ENCODE measurements around the gene SPOUT1.
"Not testable (repeated sequence)": the region's sequence is repeated elsewhere in the genome, so short reads cannot be mapped to it uniquely, and the experiment has no call there.

SPOUT1 gene

DNA sequence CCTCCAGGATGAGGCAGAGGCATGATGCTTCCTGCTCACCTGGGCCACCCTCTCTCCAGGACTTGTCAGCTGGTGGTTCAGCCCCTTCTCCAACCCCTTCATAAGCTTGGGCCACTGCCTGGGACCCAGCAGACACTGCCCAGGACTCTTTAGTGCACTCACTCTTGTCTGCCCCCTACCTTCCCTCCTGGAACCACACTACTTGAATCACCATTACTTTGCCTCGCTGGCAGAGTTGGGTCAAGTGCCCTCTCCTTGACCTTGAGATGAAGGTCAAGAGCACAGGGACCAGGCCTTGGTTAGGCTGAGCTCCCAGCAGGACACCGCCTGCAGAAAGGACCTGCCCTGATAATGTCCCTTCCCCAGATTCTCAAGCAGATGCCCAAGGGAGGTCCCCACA lies 19.8 kb downstream of the SPOUT1 start:
- no peak for DNase-seq

DNA sequence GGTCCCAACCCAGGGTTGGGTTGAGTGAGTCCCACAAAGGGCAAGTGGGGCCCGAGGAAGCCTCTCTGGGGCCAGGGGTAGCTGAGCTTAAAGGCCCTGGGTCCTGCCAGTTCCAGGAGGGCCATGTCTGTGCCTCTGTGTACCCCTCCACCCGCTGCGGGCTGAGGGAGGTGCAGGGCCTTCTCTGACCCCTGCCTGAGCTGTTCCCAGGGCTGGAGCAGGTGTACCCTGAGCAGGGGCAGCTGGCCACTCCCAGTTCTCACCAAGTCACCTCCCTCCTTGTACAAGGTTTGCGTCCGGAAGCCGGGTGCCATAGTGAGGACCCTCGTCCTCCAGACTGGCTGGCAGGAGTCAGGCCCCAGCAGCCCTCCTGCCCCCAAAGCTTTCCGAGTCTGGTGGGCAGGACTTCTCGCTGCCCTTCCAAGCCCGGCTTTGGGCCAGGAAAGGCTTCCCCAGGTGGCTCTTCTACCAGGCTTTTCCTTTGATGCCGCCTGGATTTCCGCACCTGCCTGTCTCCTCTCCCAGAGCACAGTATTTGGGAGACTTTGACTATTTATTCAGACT lies 20.5 kb downstream of the SPOUT1 start:
- no peak for DNase-seq

DNA sequence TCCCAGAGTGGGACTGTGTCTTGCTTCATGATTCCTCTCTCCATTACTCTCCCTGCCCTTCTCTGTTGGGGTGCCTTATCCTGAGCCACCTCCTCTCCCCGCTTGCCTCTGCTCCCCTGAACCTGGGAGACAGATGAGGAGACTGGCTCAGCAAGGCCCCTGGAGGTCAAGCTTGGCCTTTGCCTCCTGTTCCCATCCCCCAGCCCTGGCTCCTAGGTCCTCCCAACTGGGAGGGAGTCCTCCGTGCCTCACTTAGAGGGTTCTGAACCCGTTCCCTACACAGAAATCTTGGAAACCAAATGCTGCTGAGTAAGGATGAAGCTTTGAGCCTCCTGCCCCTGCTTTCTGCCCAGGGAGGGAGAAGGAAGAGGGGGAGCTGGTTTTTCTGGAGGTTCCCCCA lies 21.1 kb downstream of the SPOUT1 start:
- no peak for DNase-seq

DNA sequence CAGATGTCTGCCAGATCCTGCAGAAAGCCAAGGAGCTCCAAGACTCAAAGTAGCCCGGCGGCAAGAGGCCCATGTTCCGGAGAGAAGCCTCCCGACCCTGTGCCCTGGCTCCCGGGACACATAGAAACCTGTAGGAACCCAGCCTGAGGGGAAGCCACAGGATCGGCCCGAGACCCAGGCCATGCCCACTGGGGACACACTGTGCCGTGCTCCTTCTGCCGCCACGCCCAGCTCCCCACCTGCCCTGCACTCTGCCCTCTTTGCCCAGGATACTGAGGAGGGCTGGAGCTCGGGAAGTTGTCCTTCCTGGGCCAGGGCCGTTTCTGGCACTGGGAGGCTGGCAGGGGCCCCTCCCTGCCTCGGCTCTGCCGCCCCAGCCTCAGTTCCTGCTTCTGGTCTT lies 21.8 kb downstream of the SPOUT1 start:
- no peak for DNase-seq

DNA sequence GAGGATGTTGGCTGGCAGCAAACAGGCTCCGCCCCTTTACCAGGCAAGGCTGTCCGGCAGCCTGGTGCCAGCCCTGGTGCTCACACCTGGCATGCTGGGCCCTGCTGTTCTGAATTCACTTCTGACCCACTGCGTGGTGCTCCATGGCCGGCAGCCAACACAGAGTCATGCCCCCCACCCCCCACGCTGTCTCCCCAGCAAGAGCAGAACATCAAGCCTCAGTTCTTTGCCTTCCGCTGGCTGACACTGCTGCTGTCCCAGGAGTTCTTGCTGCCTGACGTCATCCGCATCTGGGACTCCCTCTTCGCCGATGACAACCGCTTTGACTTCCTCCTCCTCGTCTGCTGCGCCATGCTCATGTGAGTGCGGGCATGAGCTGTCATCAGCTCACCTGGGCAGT lies 23.9 kb downstream of the SPOUT1 start:
- no peak for DNase-seq

DNA sequence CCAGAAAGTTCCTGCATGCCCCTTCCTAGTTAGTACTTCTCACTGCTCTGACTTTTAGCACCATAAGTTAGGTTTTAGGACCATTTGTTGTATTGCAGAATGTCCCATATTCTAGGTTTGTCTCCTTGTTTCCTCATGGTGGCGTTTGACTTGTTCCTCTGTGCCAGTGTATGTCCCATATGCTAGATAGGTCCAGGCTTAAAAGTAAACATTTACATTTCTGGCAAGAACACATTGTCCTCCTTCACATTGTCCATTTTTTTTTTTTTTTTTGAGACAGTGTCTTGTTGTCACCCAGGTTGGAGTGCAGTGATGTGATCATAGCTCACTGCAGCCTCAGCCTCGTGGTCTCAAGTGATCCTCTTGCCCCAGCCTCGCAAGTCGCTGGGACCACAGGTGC lies 27.1 kb downstream of the SPOUT1 start:
- no peak for DNase-seq

DNA sequence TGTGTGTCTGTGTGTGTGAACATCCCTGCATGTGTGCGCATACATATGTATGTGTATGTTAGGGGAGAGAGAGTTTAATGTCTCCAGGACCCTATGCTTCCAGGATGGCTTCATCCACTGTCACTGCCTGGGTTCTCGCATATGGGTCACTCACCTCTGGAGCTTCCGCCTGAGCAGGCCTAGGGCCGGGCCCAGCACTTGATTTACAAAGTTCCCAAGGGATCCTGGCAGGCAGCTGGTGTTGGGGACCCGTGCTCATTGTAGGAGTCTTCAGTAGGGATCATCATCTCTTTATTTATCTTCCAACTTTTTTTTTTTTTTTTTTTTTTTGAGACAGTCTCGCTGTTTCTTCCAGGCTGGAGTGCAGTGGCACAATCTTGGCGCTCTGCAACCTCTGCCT lies 29.5 kb downstream of the SPOUT1 start:
- no peak for DNase-seq

DNA sequence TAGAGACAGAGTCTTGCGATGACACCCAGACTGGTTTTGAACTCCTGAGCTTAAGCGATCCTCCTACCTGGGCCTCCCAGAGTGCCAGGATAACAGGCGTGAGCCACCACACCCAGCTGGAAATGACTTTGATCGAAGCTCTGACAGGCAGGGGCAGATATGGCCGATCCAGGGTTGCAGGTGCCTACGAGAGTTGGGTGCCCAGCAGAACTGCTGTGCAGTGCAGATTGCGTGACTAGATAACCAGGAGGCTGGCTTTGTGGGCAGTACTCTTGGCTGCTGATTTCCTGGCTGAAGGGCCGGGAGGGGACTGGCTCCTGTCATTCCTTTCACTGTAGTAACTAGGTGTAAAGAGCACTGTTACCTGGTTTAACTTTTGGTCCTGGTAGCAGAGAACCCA lies 30.7 kb downstream of the SPOUT1 start:
- no peak for DNase-seq

DNA sequence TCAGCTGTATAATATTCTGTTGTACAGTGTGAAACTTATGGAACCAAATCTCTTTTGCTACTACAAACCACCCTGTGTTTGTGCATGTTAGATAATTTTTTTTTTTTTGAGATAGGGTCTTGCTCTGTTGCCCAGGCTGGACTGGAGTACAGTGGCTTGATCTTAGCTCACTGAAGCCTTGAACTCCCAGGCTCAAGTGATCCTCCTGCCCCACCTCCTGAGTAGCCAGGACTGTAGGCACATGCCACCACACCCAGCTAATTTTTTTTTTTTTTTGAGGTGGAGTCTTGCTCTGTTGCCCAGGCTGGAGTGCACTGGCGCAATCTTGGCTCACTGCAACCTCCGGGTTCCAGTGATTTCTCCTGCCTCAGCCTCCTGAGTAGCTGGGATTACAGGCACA lies 34.6 kb downstream of the SPOUT1 start:
- not testable (repeated sequence) for DNase-seq

DNA sequence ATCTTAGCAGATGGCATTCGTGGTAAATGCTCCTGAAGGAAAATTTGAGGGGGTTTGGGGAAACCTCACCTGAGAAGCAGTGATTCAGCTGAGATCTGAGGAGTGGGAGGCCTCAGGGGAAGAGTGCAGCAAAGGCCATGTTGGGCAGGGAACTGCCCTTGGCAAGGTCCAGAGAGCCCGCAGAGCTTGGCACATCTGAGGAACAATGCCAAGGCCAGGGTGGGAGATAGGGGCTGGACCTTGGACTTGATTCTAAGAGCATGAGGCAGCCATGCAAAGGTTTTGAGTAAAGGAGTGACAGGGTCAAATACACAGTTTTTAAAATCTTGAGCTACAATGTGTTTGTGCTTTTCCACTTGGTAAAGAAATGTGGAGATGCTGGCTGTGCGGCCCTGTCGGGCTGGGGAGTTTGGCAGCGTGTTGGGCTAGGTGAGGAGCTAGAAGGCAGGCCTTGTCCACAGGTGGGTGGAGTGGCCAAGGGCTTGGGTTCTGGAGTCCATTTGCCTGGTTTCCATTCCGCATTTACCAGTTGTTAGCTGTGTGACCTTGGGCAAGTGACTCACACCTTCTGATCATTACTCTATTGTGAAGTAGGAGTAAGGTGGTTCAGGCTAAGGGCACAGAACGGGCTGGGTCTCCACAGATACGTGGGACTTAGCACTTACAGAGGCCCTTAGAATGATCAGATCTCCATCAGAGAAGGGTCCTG lies 36.5 kb downstream of the SPOUT1 start:
- no peak for DNase-seq

DNA sequence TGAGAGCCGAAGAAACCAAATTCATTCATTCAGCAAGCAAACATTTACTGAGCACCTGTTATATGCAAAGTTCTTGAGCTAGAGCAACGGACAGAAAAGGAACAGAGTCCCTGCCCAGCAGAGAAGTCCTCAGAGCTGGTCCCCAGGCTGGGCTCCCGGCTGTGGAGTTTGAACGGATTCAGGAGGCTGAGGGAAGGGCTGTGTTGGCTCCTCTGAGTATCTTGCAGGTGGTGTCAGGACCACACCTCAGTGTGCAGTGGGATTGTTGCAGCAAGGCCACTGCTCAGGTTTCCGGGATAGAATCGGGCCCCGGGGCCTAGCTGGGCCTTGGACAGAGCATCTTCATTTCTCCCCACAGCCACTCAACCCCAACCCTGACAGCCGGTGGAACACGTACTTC lies 37.5 kb downstream of the SPOUT1 start:
- no peak for DNase-seq

DNA sequence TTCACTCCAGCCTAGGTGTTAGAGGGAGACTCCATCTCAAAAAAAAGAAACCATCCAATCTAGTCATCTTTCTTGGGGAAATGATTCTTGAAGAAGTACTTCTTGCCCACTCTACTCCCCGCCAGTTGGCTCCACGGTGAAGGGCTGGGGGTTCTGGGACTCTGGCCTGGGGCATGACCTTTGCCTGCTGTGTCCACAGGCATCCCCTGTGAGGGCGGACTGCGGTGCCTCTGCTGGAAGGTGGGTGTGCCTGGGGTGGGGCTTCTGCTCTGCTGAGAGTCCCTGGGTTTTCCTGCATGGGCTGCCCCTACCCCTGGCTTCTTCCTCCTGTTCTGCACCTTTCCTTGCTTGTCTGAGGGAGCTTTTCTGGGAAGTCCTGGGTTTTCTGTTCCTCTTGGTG lies 39.1 kb downstream of the SPOUT1 start:
- no peak for DNase-seq

DNA sequence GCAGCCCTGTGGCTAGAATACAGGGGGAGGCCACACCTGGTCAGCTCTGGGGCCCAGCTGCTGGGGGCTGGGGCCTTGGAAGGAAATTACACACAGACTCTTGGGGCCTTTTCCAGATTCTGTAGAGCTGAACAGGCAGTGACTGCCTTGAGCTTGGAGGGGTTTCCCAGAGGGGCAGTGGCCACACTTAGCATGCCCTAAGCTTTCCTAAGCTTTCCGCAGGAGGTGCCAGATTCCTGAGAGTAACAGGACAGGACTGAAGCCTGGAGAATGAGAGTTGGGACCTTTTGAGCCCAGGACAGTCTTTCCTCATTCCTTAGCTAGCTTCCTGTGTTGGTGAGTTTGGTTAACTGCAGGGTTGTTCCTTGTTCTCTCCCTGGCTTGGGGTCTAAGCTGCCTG lies 41.1 kb downstream of the SPOUT1 start:
- no peak for DNase-seq

DNA sequence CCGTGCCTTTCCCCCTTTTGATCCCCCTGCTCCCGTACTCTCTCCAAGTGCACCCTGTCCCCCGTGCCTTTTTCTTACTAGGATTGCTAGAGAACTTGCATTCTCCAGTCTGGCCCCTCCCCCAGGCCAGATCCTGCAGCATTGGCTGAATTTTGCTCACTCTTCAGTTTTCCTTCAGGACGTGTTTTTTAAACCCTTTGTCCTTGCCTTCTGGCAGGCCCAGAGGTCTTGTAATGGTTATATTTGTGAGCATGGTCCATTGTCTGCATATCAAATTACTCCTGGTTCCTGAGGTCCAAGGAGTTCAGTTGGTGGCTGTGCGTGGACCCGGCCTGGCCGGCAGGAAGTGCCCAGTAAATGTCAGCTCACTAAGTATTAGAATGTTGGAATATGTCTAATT lies 41.9 kb downstream of the SPOUT1 start:
- no peak for DNase-seq

DNA sequence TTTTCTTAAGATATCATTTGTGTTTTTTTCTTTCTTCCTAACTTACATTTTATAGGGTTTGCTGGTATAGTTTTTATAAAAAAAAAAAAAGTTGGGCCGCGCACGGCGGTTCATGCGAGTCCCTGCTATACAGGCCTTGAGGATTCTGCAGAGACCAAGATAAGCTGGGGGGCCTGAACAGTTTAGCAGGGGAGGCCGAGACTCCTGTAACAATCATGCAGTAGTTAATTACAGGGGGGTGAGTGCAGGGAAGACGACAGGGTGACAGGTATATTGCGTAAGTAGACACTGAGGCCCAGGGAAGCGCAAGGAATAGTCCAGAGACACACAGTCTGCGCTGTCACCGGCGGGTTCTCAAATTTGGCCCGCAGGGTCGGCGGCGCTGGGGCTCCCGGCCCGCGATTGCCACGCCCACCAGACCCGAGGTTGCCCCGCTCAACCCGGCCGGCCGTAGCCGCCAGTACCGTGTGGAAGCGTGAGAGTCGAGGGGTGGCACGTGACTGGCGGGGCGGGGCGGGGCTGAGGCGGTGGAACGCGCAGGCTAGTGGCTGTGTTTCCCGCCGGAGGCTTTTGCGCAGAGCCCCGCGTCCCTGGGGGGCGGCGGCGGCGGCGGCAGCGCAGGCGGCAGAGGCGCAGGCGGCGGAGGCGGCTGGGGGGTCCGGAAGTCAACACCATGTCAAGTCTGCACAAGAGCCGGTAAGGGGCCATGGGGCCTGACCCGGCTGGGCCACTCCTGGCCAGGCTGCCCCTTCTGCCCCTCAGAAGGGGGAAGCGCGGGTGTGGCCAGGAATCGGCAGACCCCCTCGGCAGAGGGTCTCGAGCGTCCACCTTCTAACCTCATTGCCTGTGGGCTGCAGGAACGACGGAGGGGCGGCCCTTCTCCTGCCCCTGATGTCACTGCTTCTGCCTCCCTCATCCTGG lies 42.7 kb downstream of the SPOUT1 start, which contains the start of gene TBC1D13:
TBC1D13 (plus strand) TSS at position 573 of the 921 bp plus-strand sequence; CDS start at position 674, 101 bp downstream.
- peak; percentile 57 for DNase-seq

DNA sequence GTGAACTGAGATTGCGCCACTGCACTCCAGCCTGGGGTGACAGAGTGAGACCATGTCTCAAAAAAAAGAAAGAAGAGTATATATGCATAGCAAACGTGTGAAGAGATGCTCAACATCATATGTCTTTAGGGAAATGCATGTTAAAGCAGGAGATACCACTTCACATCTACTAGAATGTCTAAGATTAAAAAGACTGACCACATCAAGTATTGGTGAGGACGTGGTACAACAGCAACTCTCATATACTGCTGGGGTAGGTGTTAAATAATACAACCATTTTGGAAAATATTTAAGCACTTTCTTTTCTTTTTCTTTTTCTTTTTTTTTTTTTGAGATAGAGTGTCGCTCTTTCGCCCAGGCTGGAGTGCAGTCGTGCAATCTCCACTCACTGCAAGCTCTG lies 44.2 kb downstream of the SPOUT1 start:
- no peak for DNase-seq

DNA sequence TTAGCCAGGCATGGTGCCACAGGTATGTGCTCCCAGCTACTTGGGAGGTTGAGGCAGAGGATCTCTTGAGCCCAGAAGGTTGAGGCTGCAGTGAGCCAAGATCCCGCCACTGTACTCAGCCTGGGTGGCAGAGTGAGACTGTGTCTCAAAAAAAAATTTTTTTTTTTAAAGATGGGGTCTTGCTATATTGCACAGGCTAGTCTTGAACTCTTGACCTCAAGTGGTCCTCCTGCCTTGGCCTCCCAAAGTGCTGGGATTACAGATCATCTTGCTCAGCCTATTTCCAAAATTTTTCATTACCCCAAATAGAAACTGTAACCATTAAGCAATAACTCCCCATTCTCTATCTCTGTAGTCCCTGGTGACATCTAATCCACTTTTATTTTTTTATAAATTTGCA lies 46.9 kb downstream of the SPOUT1 start:
- no peak for DNase-seq

DNA sequence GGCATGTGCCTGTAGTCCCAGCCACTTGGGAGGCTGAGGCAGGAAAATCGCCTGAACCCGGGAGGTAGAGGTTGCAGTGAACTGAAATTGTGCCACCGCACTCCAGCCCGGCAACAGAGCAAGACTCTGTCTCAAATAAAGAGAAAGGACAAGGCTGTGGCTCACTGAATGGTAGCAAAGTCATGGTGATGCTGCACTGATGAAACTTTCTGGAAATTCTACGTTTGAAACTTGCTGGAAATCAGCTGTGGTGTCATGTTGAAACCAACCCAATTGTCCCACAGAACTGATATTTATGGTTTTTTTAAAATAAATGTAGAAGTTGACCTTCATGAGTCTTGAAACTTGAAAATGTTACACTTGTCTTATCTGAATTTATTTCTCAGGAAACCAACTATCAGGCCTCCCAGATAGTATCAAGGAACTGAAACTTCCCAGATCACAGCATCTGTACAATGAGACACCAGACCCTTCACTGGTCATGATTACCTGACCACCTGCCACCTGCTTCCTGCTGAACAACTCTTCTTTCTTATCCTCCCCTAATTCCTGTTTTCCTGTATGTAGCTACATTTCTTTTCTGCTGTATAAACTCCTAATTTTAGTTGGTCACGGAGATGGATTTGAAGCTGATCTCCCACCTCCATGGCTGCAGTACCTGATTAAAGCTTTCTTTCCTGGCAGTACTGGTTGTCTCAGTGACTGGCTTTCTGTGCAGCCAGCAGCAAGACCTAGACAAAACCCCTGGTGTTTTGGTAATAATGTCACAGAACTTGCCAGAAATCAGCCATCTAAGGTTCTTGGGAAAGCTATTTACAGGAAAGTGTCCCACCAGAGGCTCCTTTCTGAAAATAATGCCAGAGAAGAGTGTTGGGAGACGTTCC lies 48.2 kb downstream of the SPOUT1 start:
- DNase-seq: no peak

DNA sequence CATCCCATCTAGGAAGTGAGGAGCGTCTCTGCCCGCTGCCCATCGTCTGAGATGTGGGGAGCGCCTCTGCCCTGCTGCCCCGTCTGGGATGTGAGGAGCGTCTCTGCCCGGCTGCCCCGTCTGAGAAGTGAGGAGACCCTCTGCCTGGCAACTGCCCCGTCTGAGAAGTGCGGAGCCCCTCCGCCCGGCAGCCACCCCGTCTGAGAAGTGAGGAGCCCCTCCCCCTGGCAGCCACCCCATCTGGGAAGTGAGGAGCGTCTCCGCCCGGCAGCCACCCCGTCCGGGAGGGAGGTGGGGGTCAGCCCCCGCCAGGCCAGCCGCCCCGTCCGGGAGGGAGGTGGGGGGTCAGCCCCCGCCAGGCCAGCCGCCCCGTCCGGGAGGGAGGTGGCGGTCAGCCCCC lies 49.5 kb downstream of the SPOUT1 start:
- not testable (repeated sequence) for DNase-seq

DNA sequence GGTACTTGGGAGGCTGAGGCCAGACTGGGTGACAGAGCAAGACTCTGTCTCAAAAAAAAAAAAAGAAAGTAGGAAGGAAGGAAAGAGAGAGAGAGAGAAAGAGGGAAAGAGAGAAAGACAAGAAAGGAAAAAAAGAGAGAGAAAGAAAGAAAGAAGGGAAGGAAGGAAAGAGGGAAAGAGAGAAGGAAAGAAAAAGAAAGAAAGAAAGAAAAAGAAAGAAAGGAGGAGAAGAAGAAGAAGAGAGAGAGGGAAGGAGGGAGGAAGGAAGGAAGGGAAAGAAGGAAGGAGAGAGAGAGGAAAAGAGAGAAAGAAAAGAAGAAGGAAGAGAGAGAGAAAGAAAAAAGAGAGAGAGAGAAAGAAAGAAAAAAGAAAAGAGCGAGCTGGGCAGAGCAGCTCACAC lies 54.8 kb downstream of the SPOUT1 start:
- no peak for DNase-seq

DNA sequence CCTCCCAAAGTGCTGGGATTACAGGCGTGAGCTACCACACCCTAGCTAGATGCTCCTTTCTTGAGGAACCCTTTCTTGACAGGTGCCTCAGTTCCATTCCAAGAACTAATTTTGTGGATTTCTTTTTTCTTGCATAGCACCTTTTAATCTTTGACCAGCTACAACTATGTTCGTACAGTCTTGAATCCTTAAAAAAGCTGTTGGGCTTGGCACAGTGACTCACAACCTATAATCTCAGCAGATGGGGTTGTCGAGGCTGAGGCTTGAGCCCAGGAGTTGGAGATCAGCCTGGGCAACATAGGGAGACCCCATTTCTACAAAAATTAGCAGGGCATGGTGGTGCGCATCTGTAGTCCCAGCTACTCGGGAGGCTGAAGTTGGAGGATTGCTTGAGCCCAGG lies 56.5 kb downstream of the SPOUT1 start:
- DNase-seq: no peak

DNA sequence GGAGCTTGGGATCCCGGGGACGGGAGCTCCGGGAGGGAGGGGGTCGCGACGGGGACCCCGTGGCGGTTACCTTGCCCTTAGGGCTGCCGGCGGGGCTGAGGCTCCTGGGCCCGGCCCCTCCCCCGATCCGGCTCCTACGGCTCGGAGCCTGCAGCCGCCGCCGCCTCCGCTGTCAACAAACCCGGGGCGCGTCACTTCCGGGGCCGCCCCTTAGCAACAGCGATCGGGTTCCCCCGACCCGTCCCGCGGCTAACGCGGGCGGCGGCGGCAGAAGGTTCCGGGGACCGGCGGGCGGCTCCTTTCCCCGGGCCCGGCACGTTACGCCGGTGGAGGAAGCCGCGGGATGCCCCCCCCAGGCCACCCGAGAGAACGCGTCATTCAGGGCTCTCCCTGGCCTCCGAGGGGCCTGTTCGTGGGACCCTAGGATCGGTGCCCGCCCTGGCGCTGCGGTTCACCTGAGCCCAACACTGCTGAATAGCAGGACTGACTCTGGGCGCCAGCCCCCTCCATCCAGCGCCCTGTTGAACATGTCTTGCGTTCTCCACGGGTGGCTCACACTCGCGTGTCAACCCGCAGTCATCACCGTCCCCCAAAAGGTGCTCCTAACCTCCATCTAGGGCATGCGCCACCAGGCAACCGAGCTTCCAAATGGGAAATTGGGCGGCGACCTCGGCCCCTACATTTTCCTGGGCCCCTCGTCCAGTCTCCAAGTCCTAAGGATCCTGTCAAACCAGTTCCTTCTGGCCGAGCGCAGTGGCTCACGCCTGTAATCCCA lies 57.7 kb downstream of the SPOUT1 start, which contains the start of gene ZER1:
ZER1 (minus strand) TSS at position 183 of the 775 bp plus-strand sequence. CDS start 16,362 bp downstream, outside the sequence.
- DNase-seq: peak; percentile 63
